GM21786 (cell line): ENCODE measurements around the gene ATP2C2.

Experiments
- ATAC-seq: cut with Tn5 transposase; IDR thresholded peaks from one replicate; pipeline ENCODE4 v1.9.1; 2021; ENCODE audit not compliant: unreplicated experiment

ATP2C2 gene

DNA sequence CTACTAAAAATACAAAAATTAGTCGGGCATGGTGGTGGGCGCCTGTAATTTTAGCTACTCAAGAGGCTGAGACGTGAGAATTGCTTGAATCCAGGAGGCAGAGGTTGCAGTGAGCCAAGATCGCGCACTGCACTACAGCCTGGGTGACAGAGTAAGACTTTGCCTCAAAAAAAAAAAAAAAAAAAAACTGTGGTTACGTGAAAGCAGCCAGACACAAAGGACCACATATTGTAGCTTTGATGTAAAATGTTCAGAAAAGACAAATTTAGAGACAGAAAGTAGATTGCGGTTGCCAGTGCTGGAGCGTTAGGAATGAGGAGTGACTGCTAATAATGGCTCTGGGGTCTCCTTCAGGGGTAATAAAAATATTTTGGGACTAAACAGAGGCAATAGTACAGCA lies 140.2 kb downstream of the ATP2C2 start:
- no peak for ATAC-seq

DNA sequence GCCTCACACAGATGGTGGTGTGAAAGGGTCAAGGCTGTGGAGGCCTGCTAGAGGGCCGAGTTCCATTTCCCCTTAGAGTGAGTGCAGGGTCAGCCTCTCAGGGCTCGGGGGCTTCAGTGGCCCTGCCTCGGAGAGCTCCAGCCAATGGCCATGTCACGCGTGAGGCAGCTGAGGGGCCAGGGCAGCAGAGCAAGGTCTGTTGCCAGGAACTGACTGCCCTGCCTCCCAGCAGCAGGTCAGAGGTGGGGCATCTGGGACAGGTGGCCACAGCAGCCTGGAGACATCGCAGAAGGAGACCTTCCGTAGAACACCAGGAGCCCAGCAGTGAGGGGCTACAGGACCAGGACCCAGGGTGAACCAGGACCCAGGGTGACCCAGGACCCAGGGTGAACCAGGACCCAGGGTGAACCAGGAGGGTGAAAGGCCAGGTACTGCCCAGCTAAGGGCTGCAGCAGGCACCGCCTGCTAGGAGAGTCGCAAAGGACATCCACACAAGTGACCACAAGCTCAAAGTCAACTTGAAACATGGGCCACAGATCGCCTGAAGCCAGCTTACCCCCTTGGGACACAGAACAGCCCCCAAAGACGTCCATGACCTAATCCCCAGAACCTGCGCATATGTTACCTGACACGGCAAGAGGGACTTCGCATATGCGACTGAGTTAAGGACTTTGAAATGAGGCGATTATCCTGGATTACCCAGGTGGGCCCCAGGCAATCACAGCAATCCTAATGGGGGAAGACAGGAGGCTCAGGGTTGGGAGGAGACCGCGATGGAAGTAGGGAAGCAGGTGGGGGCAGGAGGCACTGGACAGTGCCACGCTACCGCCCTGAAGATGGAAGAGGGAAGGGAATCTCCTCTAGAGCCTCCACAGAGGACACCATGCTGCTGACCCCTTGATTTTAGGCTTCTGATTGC lies 141.0 kb downstream of the ATP2C2 start:
- no peak for ATAC-seq

DNA sequence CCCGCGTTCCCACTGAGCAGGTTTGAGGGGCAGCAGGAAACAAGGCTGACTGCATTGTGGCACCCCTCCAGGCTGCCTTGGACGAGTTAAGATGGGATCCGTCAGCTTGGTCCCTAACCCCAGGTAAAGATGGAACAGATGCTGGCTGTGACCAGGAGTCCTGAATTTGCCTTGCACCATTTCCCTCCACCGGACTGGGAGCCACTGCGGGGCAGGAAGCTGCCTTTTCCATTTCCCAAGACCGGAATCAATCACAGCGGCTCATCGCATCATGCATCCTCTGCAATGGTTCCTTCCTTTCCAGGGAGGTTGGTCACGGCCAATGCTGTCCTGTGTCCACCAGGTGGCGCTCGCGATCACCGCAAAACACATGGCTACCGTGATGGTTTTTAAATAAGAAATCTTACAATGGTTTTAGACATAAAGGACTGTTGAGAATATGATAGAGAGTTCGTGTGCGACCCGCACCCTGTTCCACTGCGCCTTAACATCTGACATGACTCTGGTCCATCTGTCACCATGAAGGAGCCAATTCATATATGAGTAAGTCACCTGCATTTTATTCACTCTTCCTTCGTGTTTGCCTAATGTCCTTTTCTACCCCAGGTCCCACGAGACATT lies 143.0 kb downstream of the ATP2C2 start:
- no peak for ATAC-seq

DNA sequence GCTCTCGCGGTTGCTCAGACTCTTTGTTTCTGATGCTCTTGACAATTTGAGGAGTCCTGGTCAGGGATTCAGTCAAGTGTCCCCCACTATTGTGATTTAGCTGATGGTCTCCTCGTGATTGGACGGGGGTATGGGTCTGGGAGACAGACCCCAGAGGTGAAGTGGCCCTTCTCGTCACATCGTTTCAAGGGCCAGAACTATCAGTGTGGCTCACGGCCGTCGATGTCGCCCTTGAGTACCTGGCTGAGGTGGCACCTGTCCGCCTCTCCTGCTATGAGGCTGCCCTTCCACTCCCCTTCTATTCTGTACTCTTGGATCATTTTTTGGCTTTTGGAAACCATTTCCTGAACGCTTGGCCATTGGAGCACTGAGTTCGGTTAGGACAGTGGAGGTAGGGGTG lies 143.5 kb downstream of the ATP2C2 start:
- no peak for ATAC-seq

DNA sequence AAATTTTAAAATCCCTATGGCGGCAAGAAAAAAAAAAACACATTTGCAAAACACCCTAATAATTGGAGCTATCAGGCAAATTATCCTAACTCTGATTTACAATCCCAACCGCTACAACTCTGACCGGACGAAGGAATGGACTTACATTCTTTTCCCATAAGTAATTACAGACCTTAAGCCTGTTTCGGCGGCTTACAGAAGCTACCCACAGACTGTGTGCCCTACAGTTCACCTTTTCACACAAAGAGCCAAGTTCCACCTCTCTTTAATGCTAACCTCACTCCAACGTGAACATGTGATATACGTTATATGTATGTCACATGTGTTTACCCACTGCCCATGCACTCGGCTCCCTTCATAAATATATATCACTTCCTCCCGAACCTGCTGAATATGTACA lies 144.8 kb downstream of the ATP2C2 start:
- no peak for ATAC-seq

DNA sequence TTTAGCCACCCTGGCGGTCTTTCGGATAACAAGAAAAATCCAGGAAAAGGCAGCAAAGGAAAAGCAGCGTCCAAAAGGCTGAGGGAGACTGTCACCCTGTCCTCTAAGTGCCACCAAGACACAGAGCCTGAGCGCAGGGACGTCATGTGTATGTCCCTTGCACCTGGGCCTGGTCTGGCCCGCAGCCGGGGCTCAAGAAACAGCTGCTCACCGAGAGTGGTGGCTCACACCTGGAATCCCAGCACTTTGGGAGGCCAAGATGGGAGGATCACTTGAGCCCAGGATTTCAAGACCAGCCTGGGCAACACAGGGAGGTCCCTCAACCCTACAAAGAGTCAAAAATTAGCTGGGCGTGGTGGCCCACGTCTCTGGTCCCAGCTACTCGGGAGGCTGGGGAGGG lies 145.3 kb downstream of the ATP2C2 start:
- ATAC-seq: no peak
